Measurements from ENCODE around the gene PPP2R3A.

PPP2R3A gene

GRCh38 chr3:135991621-135992020, 26.1 kb downstream of the PPP2R3A start:
- H3K4me3 ChIP-seq (ENCODE audit: low read depth, low read length) = no peak overlapping the region
- in situ Hi-C loops (cut with HindIII; ENCODE audit: low sequenced_read_pairs) = no loop called here
- DNase-seq (ENCODE audit: low read depth) = peak; percentile 3
- no peak for TF ChIP-seq CTCF (IDR thresholded peaks at IDR 0.05; ENCODE audit: low read depth, low read length, missing control alignments)

DNA sequence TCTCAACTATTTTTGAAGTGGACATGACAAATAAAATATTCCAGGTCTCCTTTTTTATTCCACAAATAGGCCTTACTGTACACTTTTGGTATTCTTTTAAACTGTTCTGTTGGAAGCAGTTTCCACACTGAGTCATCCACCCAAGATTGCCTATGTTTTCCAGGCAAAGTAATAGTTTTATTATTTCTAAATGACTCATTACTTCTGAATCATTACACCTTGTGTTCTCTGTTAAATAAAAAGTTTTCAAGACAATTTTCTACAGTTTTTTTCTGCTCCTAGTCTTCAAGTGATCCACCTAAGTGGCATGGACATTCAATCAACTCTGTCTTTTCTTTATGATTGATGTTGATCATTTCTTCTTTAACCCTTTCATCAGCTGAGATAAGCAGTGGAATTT, 26.5 kb downstream of the PPP2R3A start:
- in situ Hi-C loops (cut with HindIII; ENCODE audit: low sequenced_read_pairs) = no loop called here
- TF ChIP-seq CTCF (IDR thresholded peaks at IDR 0.05; ENCODE audit: low read depth, low read length, missing control alignments) = no peak
- H3K4me3 ChIP-seq (ENCODE audit: low read depth, low read length) = no peak overlapping the region
- DNase-seq (ENCODE audit: low read depth) = peak; percentile 70

DNA sequence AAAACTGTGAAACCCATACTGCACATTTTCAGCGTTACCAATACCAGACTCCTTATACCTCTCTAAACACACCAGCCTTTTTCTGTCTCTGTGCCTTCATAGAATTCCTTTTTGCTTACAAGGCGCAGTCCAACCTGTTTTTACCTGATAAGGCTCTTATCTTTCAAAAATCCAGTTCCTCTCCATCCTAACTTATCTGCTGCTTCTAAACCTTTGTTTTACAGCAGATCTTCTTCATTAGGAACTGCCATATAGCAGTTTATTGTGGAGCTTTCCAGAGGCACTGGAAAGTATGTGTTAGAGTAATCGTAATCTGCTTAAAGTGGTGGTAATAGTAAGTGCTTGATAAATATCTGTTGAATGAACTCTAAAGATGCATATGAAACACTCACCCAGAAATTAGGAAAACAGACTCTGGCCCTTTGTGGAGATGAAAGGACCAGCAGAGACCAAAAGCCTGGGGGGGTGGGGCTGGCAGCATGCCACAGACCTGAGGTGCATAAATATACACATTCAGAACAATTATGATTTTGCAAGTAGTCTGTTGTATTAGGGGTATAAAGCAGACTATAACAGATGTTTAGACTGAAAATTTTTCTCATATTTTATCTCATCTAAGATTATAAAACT, 29.3 kb downstream of the PPP2R3A start:
- no peak overlapping the region for H3K4me3 ChIP-seq (ENCODE audit: low read depth, low read length)
- in situ Hi-C loops (cut with HindIII; ENCODE audit: low sequenced_read_pairs) = no loop called here
- no peak for TF ChIP-seq CTCF (IDR thresholded peaks at IDR 0.05; ENCODE audit: low read depth, low read length, missing control alignments)
- no peak for DNase-seq (ENCODE audit: low read depth)

DNA sequence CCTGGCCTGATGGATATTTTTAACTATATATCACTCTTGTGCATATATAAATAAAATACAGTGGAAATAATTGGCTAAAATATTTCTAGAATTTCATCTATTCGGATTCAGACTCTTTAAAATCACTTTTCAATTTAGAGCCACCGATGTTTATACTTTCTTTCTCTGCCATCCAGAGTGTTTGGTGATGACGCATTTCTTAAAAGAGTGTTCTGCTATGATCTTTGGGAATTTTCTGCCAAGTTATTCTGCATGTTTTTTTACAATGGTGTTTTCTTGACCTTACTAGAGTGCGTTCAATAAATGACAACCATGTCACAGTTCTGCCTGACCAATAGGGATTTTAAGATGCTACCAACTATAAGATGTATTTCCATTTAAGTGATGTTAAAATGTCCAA, 30.2 kb downstream of the PPP2R3A start:
- TF ChIP-seq CTCF (IDR thresholded peaks at IDR 0.05; ENCODE audit: low read depth, low read length, missing control alignments) = no peak
- no peak for DNase-seq (ENCODE audit: low read depth)
- no peak overlapping the region for H3K4me3 ChIP-seq (ENCODE audit: low read depth, low read length)
- in situ Hi-C loops (cut with HindIII; ENCODE audit: low sequenced_read_pairs) = no loop called here

- TF ChIP-seq CTCF (IDR thresholded peaks at IDR 0.05; ENCODE audit: low read depth, low read length, missing control alignments) = no peak
- DNase-seq (ENCODE audit: low read depth) = no peak
- in situ Hi-C loops (cut with HindIII; ENCODE audit: low sequenced_read_pairs) = no loop called here
- no peak overlapping the region for H3K4me3 ChIP-seq (ENCODE audit: low read depth, low read length)
Measured at GRCh38 chr3:135997554-135998320, 32.2 kb downstream of the PPP2R3A start.

DNA sequence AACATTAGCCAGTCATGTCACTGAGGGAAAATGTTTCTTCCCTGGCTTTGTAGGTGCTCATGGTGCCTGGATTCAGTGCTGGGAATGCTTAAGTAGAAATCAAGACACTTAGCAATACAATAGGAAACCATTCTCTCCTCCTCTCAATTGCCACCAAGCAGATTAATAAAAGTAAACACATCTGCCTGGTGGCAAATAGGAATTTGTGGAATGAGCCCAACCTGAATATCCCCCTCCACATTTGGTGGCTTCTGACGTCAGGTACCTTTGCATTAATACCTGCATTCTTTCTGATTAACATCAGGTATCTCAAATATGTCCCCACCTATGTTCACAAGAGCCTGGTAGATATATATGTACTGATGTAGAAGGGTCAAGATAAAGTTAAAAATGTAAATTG, 42.7 kb downstream of the PPP2R3A start:
- in situ Hi-C loops (cut with HindIII; ENCODE audit: low sequenced_read_pairs) = no loop called here
- no peak for TF ChIP-seq CTCF (IDR thresholded peaks at IDR 0.05; ENCODE audit: low read depth, low read length, missing control alignments)
- no peak overlapping the region for H3K4me3 ChIP-seq (ENCODE audit: low read depth, low read length)
- DNase-seq (ENCODE audit: low read depth) = no peak
